Mesodermal cell (in vitro differentiated cells): Measurements from ENCODE around the gene PHETA2.
"Not testable (repeated sequence)": the region's sequence is repeated elsewhere in the genome, so short reads cannot be mapped to it uniquely, and the experiment has no call there.

Source experiments
- H3K27ac ChIP-seq: 2 replicates; pipeline ENCODE4 v1.7.0; 2013; ENCODE audit warnings: mild to moderate bottlenecking, low read depth, low read length, moderate library complexity; ENCODE audit not compliant: severe bottlenecking
- H3K36me3 ChIP-seq: 2 replicates; pipeline ENCODE4 v1.7.1; 2013; ENCODE audit warnings: mild to moderate bottlenecking, low read length, moderate library complexity; ENCODE audit not compliant: control insufficient read depth, insufficient read depth
- H3K4me1 ChIP-seq: one replicate; pipeline ENCODE4 v1.7.1; 2013; ENCODE audit warnings: mild to moderate bottlenecking, low read length; ENCODE audit not compliant: insufficient read depth, control insufficient read depth, poor library complexity, severe bottlenecking
- H3K4me3 ChIP-seq: 2 replicates; pipeline ENCODE4 v1.7.0; 2013; ENCODE audit warnings: low read length, control low read depth, mild to moderate bottlenecking; ENCODE audit not compliant: insufficient read depth, poor library complexity, severe bottlenecking; ENCODE audit errors: extremely low read depth
- H3K9me3 ChIP-seq: 2 replicates; pipeline ENCODE4 v1.7.1; 2013; ENCODE audit warnings: mild to moderate bottlenecking, low read length, moderate library complexity; ENCODE audit not compliant: control insufficient read depth
- WGBS, 2 experiments: methylation state at CpG; one replicate each; pipeline ENCODE4 v1.1.5; 2013; ENCODE audit warnings: missing lambda C conversion rate in 2 of 2; ENCODE audit not compliant: insufficient coverage in 2 of 2; 5-methylcytosine and 5-hydroxymethylcytosine counted together

Gene PHETA2

GRCh38 chr22:42111798-42112197 lies 37.8 kb downstream of the PHETA2 start:
- Histone ChIP-seq H3K27ac (no peak overlapping the region), H3K4me3 (no peak overlapping the region), H3K9me3 (peaks cover 21% of the 10 kb centered on the region), H3K4me1 (no peaks in the 10 kb centered on the region), H3K36me3 (peaks cover 3% of the 10 kb centered on the region)
- WGBS, 2 experiments: 77% methylated on average over 2 of the region's 4 CpGs; no CpG with 5 or more reads in 1 of the 2 experiments

- H3K36me3 ChIP-seq, H3K4me3 ChIP-seq, H3K4me1 ChIP-seq, H3K27ac ChIP-seq: not testable (repeated sequence)
- H3K9me3 ChIP-seq: peaks cover 21% of the 10 kb centered on the region
- 40% methylated on average over 1 of the region's 4 CpGs; no CpG with 5 or more reads in 1 of the 2 experiments for WGBS, 2 experiments
These were observed 38.7 kb downstream of the PHETA2 start for GRCh38 chr22:42112793-42113192.

GRCh38 chr22:42114721-42115120 lies 40.7 kb downstream of the PHETA2 start:
- H3K27ac ChIP-seq: no peak overlapping the region
- WGBS, 2 experiments: 88 to 96% methylated on average over 3 to 7 of the region's 7 CpGs

GRCh38 chr22:42115420-42115830 lies 41.4 kb downstream of the PHETA2 start:
- not testable (repeated sequence) for H3K4me3 ChIP-seq, H3K27ac ChIP-seq, H3K36me3 ChIP-seq, H3K4me1 ChIP-seq
- peaks cover 21% of the 10 kb centered on the region for H3K9me3 ChIP-seq
- 75 to 84% methylated on average over 5 to 6 of the region's 6 CpGs for WGBS, 2 experiments

More at GRCh38 chr22:42114721-42115120, 40.7 kb downstream of the PHETA2 start:
- H3K4me3 ChIP-seq: no peak overlapping the region
- H3K4me1 ChIP-seq: no peaks in the 10 kb centered on the region
- H3K36me3 ChIP-seq: peaks cover 3% of the 10 kb centered on the region
- peaks cover 21% of the 10 kb centered on the region for H3K9me3 ChIP-seq

DNA sequence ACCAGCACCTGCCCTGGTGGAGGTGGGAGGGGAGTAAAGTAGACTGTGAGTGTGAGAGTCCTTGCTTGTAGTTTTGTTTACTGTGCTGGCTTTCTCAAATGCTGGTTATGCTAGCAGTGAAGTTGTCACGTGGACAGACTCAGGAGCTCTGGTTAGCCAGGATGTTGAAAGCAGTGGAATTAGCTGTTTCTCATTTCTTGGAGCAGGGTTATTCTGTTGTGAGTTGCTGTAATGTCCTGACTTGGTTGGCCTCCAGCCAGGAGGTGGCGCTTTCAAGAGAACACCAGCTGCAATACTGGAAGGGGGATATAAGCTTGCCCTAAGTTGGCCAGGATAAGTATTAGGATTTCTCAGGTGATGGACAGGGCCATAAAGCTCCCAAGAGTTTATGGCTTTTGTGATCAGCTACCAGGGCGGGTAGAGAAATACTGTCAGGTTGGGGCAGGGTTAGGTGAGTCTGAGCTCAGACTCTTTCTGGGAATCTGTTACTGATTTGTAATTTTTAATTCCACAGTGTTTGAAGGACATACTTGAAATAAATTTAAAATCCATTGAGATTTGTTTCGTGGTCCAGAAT lies 42.9 kb downstream of the PHETA2 start:
- no peaks in the 10 kb centered on the region for H3K4me1 ChIP-seq
- 76 to 79% methylated on average over 3 of the region's 4 CpGs for WGBS, 2 experiments

GRCh38 chr22:42120231-42121021 lies 46.4 kb downstream of the PHETA2 start:
- not testable (repeated sequence) for H3K9me3 ChIP-seq, H3K4me1 ChIP-seq, H3K4me3 ChIP-seq, H3K27ac ChIP-seq, H3K36me3 ChIP-seq
- WGBS, 2 experiments: 87 to 94% methylated on average over 7 to 9 of the region's 15 CpGs

More for the DNA sequence above, 42.9 kb downstream of the PHETA2 start:
- Histone ChIP-seq H3K36me3 (peaks cover 3% of the 10 kb centered on the region), H3K9me3 (peaks cover 21% of the 10 kb centered on the region), H3K4me3 (no peak overlapping the region), H3K27ac (no peak overlapping the region)

DNA sequence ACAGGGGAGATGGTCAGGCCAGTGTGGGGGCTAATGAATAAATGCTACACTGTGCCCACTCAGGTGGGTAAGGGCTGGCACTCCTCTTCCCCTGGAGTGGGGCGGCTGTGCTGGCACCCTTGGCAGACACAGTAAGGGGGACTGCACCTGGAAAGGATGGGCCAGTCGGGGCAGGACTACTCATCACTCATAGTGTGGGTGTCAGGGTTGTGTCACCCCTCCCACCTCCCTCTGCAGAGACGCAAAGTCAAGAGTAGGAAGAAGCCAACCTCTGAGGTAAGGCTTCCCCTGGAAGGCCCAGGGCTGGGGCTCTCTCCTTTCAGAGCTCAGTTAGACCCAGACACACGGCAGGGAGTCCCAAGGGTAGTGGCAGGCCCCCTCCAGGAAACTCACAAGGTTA lies 49.5 kb downstream of the PHETA2 start:
- H3K36me3 ChIP-seq, H3K4me3 ChIP-seq, H3K4me1 ChIP-seq, H3K9me3 ChIP-seq, H3K27ac ChIP-seq: not testable (repeated sequence)
- WGBS, 2 experiments: no CpG with 5 or more reads among the region's 4 CpGs

DNA sequence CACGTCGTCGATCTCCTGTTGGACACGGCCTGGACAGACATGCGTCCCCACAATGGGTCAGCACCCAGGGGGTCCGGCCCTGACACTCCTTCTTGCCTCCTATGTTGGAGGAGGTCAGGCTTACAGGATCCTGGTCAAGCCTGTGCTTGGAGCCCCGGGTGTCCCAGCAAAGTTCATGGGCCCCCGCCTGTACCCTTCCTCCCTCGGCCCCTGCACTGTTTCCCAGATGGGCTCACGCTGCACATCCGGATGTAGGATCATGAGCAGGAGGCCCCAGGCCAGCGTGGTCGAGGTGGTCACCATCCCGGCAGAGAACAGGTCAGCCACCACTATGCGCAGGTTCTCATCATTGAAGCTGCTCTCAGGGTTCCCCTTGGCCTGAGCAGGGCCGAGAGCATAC lies 53.6 kb downstream of the PHETA2 start:
- H3K4me3 ChIP-seq: no peak overlapping the region
- H3K36me3 ChIP-seq: no peaks in the 10 kb centered on the region
- no peaks in the 10 kb centered on the region for H3K9me3 ChIP-seq
- no peak overlapping the region for H3K27ac ChIP-seq
- no peaks in the 10 kb centered on the region for H3K4me1 ChIP-seq
- WGBS, 2 experiments: 90 to 92% methylated on average over 15 to 16 of the region's 16 CpGs

DNA sequence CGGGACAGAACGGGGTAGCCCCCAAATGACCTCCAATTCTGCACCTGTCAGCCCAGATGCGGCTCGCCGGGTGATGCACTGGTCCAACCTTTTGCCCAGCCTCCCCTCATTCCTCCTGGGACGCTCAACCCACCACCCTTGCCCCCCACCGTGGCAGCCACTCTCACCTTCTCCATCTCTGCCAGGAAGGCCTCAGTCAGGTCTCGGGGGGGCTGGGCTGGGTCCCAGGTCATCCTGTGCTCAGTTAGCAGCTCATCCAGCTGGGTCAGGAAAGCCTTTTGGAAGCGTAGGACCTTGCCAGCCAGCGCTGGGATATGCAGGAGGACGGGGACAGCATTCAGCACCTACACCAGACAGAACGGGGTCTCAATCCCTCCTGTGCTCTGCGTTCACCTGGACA lies 54.0 kb downstream of the PHETA2 start:
- H3K9me3 ChIP-seq, H3K4me3 ChIP-seq, H3K4me1 ChIP-seq, H3K27ac ChIP-seq, H3K36me3 ChIP-seq: not testable (repeated sequence)
- 87 to 95% methylated on average over 3 to 10 of the region's 13 CpGs for WGBS, 2 experiments
